Activated CD4-positive, alpha-beta T cell treated with anti-CD3 and anti-CD28 coated beads, Interleukin-2, Interleukin-4, amounts not matched to agents 100 ng/mL and 50 ng/mL, durations not matched to agents 16 hours and 8 hours (primary cell): ENCODE measurements around the gene NSMCE1.

Experiments used
- DNase-seq: peaks from one replicate; pipeline ENCODE4 v3.0.0-alpha.2; 2020; ENCODE audit warnings: low spot score

The NSMCE1 gene

GRCh38 chr16:27229891-27230470, 38.6 kb downstream of the NSMCE1 start:
- DNase-seq = no peak

- no peak for DNase-seq
These were observed 39.7 kb downstream of the NSMCE1 start for GRCh38 chr16:27228621-27229501.

- DNase-seq = no peak
These were observed 40.5 kb downstream of the NSMCE1 start for GRCh38 chr16:27228045-27228444.

GRCh38 chr16:27226976-27227705, 41.4 kb downstream of the NSMCE1 start:
- no peak for DNase-seq

- DNase-seq = no peak
These were observed 42.1 kb downstream of the NSMCE1 start for GRCh38 chr16:27226476-27226875.

- no peak for DNase-seq
These were observed 42.8 kb downstream of the NSMCE1 start for GRCh38 chr16:27225536-27226360.

GRCh38 chr16:27224741-27225300, 43.8 kb downstream of the NSMCE1 start:
- no peak for DNase-seq

- no peak for DNase-seq
These were observed 44.3 kb downstream of the NSMCE1 start for GRCh38 chr16:27224271-27224737.

GRCh38 chr16:27223701-27224100, 44.9 kb downstream of the NSMCE1 start:
- no peak for DNase-seq

- DNase-seq = no peak
These were observed 45.4 kb downstream of the NSMCE1 start for GRCh38 chr16:27223226-27223610.

- no peak for DNase-seq
These were observed 46.0 kb downstream of the NSMCE1 start for GRCh38 chr16:27222249-27223225.

- DNase-seq = no peak
These were observed 46.9 kb downstream of the NSMCE1 start for GRCh38 chr16:27221576-27222248.

- DNase-seq = no peak
These were observed 47.6 kb downstream of the NSMCE1 start for GRCh38 chr16:27220991-27221390.

GRCh38 chr16:27220527-27220926, 48.0 kb downstream of the NSMCE1 start:
- no peak for DNase-seq

- no peak for DNase-seq
These were observed 48.5 kb downstream of the NSMCE1 start for GRCh38 chr16:27220120-27220519.

GRCh38 chr16:27219161-27219560, 49.4 kb downstream of the NSMCE1 start:
- DNase-seq = no peak

GRCh38 chr16:27218756-27219155, 49.8 kb downstream of the NSMCE1 start:
- DNase-seq = no peak

- no peak for DNase-seq
These were observed 51.3 kb downstream of the NSMCE1 start for GRCh38 chr16:27217256-27217655.

GRCh38 chr16:27216297-27216885, 52.2 kb downstream of the NSMCE1 start:
- DNase-seq = no peak
